Measurements from ENCODE around the gene RNU6-9.
A peak's percentile ranks its signal among the peaks of the same experiment; 100 is the strongest.

RNU6-9 gene

GRCh38 chr19:902446-903226 lies 9.4 kb downstream of the RNU6-9 start:
- TF ChIP-seq CTCF (IDR thresholded peaks at IDR 0.05; ENCODE audit: unreplicated experiment in 3 of 3) = no peak

GRCh38 chr19:903266-903797 lies 10.0 kb downstream of the RNU6-9 start:
- Mint-ChIP-seq H3K27ac (peak overlapping the region in 1 of 3 experiments; percentile 49), H3K9me3 (no peaks in the 10 kb centered on the region), H3K4me3 (peak overlapping the region in 1 of 3 experiments; percentile 37), H3K27me3 (ENCODE audit: low read depth) (no peaks in the 10 kb centered on the region), H3K36me3 (ENCODE audit: low read depth) (peaks cover 3% of the 10 kb centered on the region), H3K4me1 (peaks cover 4% of the 10 kb centered on the region)
- TF ChIP-seq CTCF (IDR thresholded peaks at IDR 0.05; ENCODE audit: unreplicated experiment in 3 of 3) = no peak

More at GRCh38 chr19:902446-903226, 9.4 kb downstream of the RNU6-9 start:
- H3K4me3 Mint-ChIP-seq = peak overlapping the region in 1 of 3 experiments; percentile 37
- peak overlapping the region in 1 of 3 experiments; percentile 49 for H3K27ac Mint-ChIP-seq
- H3K4me1 Mint-ChIP-seq = peaks cover 4% of the 10 kb centered on the region
- H3K9me3 Mint-ChIP-seq = no peaks in the 10 kb centered on the region
- H3K36me3 Mint-ChIP-seq (ENCODE audit: low read depth) = peaks cover 3% of the 10 kb centered on the region
- H3K27me3 Mint-ChIP-seq (ENCODE audit: low read depth) = no peaks in the 10 kb centered on the region

GRCh38 chr19:904545-904944 lies 11.3 kb downstream of the RNU6-9 start:
- TF ChIP-seq CTCF (IDR thresholded peaks at IDR 0.05; ENCODE audit: unreplicated experiment in 3 of 3) = no peak
- Mint-ChIP-seq H3K27ac (peak overlapping the region in 2 of 3 experiments; percentile 72 to 75), H3K4me3 (no peak overlapping the region), H3K9me3 (no peaks in the 10 kb centered on the region), H3K4me1 (peaks cover 4% of the 10 kb centered on the region), H3K27me3 (ENCODE audit: low read depth) (no peaks in the 10 kb centered on the region), H3K36me3 (ENCODE audit: low read depth) (peaks cover 2% of the 10 kb centered on the region)

GRCh38 chr19:906480-906879 lies 13.2 kb downstream of the RNU6-9 start:
- no peak overlapping the region for H3K27ac Mint-ChIP-seq
- no peaks in the 10 kb centered on the region for H3K9me3 Mint-ChIP-seq
- H3K4me1 Mint-ChIP-seq = peaks cover 4% of the 10 kb centered on the region
- peaks cover 3% of the 10 kb centered on the region for H3K36me3 Mint-ChIP-seq (ENCODE audit: low read depth)
- no peak for TF ChIP-seq CTCF (IDR thresholded peaks at IDR 0.05; ENCODE audit: unreplicated experiment in 3 of 3)
- H3K27me3 Mint-ChIP-seq (ENCODE audit: low read depth) = no peaks in the 10 kb centered on the region
- H3K4me3 Mint-ChIP-seq = no peak overlapping the region

GRCh38 chr19:907183-907853 lies 14.0 kb downstream of the RNU6-9 start:
- Mint-ChIP-seq H3K9me3 (no peaks in the 10 kb centered on the region), H3K27me3 (ENCODE audit: low read depth) (no peaks in the 10 kb centered on the region), H3K4me1 (peaks cover 4% of the 10 kb centered on the region), H3K4me3 (no peak overlapping the region), H3K27ac (no peak overlapping the region), H3K36me3 (ENCODE audit: low read depth) (peaks cover 3% of the 10 kb centered on the region)
- TF ChIP-seq CTCF (IDR thresholded peaks at IDR 0.05; ENCODE audit: unreplicated experiment in 3 of 3) = no peak

Data from nephron (organoid).